ENCODE data around the gene C10orf71. TPM values are rescaled to one million over a fixed set of nuclear protein-coding genes. Genes with fewer than 3 reads are reported as not detected.

C10orf71 gene
- polyA plus RNA-seq, 3 donors, result under 0.01 to 0.05 (median 0.01) TPM

GRCh38 chr10:49324711-49325110 lies 25.7 kb downstream of the C10orf71 start:
- H3K27ac ChIP-seq (ENCODE audit: low read depth, low read length), result no peak overlapping the region
- WGBS, 3 donors, result 53 to 69% (median 67%) methylated on average over 4 of the region's 4 CpGs

GRCh38 chr10:49325131-49325915 lies 26.4 kb downstream of the C10orf71 start:
- 84 to 90% (median 88%) methylated on average over 20 of the region's 20 CpGs for WGBS, 3 donors
- H3K27ac ChIP-seq (ENCODE audit: low read depth, low read length), result no peak overlapping the region

GRCh38 chr10:49325916-49326783 lies 27.2 kb downstream of the C10orf71 start:
- WGBS, 3 donors, result 92 to 94% (median 93%) methylated on average over 47 to 48 of the region's 48 CpGs
- no peak overlapping the region for H3K27ac ChIP-seq (ENCODE audit: low read depth, low read length)

GRCh38 chr10:49327036-49327813 lies 28.3 kb downstream of the C10orf71 start:
- 75 to 89% (median 88%) methylated on average over 8 of the region's 8 CpGs for WGBS, 3 donors
- no peak overlapping the region for H3K27ac ChIP-seq (ENCODE audit: low read depth, low read length)

GRCh38 chr10:49328401-49329145 lies 29.6 kb downstream of the C10orf71 start:
- H3K27ac ChIP-seq (ENCODE audit: low read depth, low read length), result no peak overlapping the region
- whole genome bisulfite sequencing, 3 donors, result 72 to 74% (median 74%) methylated on average over 9 of the region's 9 CpGs

GRCh38 chr10:49329146-49329505 lies 30.2 kb downstream of the C10orf71 start:
- 65 to 75% (median 69%) methylated on average over 4 of the region's 4 CpGs for WGBS, 3 donors
- no peak overlapping the region for H3K27ac ChIP-seq (ENCODE audit: low read depth, low read length)

GRCh38 chr10:49330127-49330665 lies 31.2 kb downstream of the C10orf71 start:
- no peak overlapping the region for H3K27ac ChIP-seq (ENCODE audit: low read depth, low read length)
- WGBS, 3 donors, result 90 to 92% (median 92%) methylated on average over 5 of the region's 5 CpGs

- WGBS, 3 donors, result 63 to 87% (median 87%) methylated on average over 3 of the region's 3 CpGs
- no peak overlapping the region for H3K27ac ChIP-seq (ENCODE audit: low read depth, low read length)
These were observed 32.5 kb downstream of the C10orf71 start for GRCh38 chr10:49331431-49331830.

GRCh38 chr10:49332333-49332732 lies 33.4 kb downstream of the C10orf71 start:
- WGBS, 3 donors, result 62 to 79% (median 75%) methylated on average over 4 of the region's 4 CpGs
- no peak overlapping the region for H3K27ac ChIP-seq (ENCODE audit: low read depth, low read length)

- H3K27ac ChIP-seq (ENCODE audit: low read depth, low read length), result no peak overlapping the region
- 73 to 92% (median 91%) methylated on average over 6 of the region's 6 CpGs for WGBS, 3 donors
These were observed 33.8 kb downstream of the C10orf71 start for GRCh38 chr10:49332768-49333167.

- 73 to 89% (median 88%) methylated on average over 6 of the region's 6 CpGs for WGBS, 3 donors
- no peak overlapping the region for H3K27ac ChIP-seq (ENCODE audit: low read depth, low read length)
These were observed 34.2 kb downstream of the C10orf71 start for GRCh38 chr10:49333192-49333591.

GRCh38 chr10:49334964-49335363 lies 36.0 kb downstream of the C10orf71 start:
- H3K27ac ChIP-seq (ENCODE audit: low read depth, low read length), result no peak overlapping the region

- 61 to 91% (median 68%) methylated on average over 1 of the region's 1 CpG for WGBS, 3 donors
These were observed 36.5 kb downstream of the C10orf71 start for GRCh38 chr10:49335364-49335972.

GRCh38 chr10:49338604-49339003 lies 39.6 kb downstream of the C10orf71 start:
- no peak overlapping the region for H3K27ac ChIP-seq (ENCODE audit: low read depth, low read length)
- 71 to 85% (median 79%) methylated on average over 1 of the region's 1 CpG for WGBS, 3 donors

More at GRCh38 chr10:49335364-49335972, 36.5 kb downstream of the C10orf71 start:
- no peak overlapping the region for H3K27ac ChIP-seq (ENCODE audit: low read depth, low read length)

GRCh38 chr10:49344840-49345239 lies 45.9 kb downstream of the C10orf71 start:
- 68 to 91% (median 69%) methylated on average over 2 of the region's 2 CpGs for WGBS, 3 donors
- no peak overlapping the region for H3K27ac ChIP-seq (ENCODE audit: low read depth, low read length)

GRCh38 chr10:49347342-49347741 lies 48.4 kb downstream of the C10orf71 start:
- no peak overlapping the region for H3K27ac ChIP-seq (ENCODE audit: low read depth, low read length)
- 84 to 95% (median 92%) methylated on average over 4 of the region's 4 CpGs for WGBS, 3 donors

GRCh38 chr10:49347827-49348226 lies 48.9 kb downstream of the C10orf71 start:
- 61 to 71% (median 70%) methylated on average over 3 of the region's 3 CpGs for WGBS, 3 donors
- H3K27ac ChIP-seq (ENCODE audit: low read depth, low read length), result no peak overlapping the region
